ENCODE results near the gene TMEM54. TPM values are rescaled to one million over a fixed set of nuclear protein-coding genes. Genes with fewer than 3 reads are reported as not detected.

The TMEM54 gene
- total RNA-seq, 4 donors from 2014 or later: 228 to 892 (median 538) TPM

- no peaks in the 10 kb centered on the region for H3K9me3 ChIP-seq
- H3K36me3 ChIP-seq: peaks cover 0 to 36% (median 0%) of the 10 kb centered on the region in 3 donors
- no peaks in the 10 kb centered on the region for H3K27me3 ChIP-seq
- no peak for DNase-seq
- H3K27ac ChIP-seq: no peak overlapping the region
- H3K4me1 ChIP-seq: no peaks in the 10 kb centered on the region
- TF ChIP-seq POLR2A (IDR thresholded peaks at IDR 0.05): no peak
- no peak for TF ChIP-seq CTCF (IDR thresholded peaks at IDR 0.05)
- no peak overlapping the region for H3K4me3 ChIP-seq
These were observed 43.1 kb downstream of the TMEM54 start for GRCh38 chr1:32858136-32858535.

- H3K4me1 ChIP-seq: no peaks in the 10 kb centered on the region
- H3K36me3 ChIP-seq: peaks cover 0 to 38% (median 0%) of the 10 kb centered on the region in 3 donors
- H3K4me3 ChIP-seq: no peak overlapping the region
- no peaks in the 10 kb centered on the region for H3K9me3 ChIP-seq
- DNase-seq: no peak
- TF ChIP-seq POLR2A (IDR thresholded peaks at IDR 0.05) (no peak), CTCF (IDR thresholded peaks at IDR 0.05) (no peak)
- no peak overlapping the region for H3K27ac ChIP-seq
- no peaks in the 10 kb centered on the region for H3K27me3 ChIP-seq
These were observed 45.1 kb downstream of the TMEM54 start for GRCh38 chr1:32855861-32856617.

- no peak overlapping the region for H3K4me3 ChIP-seq
- no peak for TF ChIP-seq CTCF (IDR thresholded peaks at IDR 0.05)
- H3K9me3 ChIP-seq: no peaks in the 10 kb centered on the region
- H3K4me1 ChIP-seq: no peaks in the 10 kb centered on the region
- no peaks in the 10 kb centered on the region for H3K27me3 ChIP-seq
- H3K27ac ChIP-seq: no peak overlapping the region
- DNase-seq: no peak
- H3K36me3 ChIP-seq: peaks cover 0 to 30% (median 0%) of the 10 kb centered on the region in 3 donors
These were observed 52.7 kb downstream of the TMEM54 start for GRCh38 chr1:32848354-32849063.

Other genes with a start within 250 kb of the TMEM54 start
- gene SYNC, start 198.6 kb downstream of the TMEM54 start, total RNA-seq: 10 to 100 TPM in 1 of 4 donors, 1 to 10 TPM in 3; 8.3 to 19.8 (median 9.2) TPM
- 10 to 100 TPM; 29.6 to 93.3 (median 50.4) TPM for gene YARS1, start 84.0 kb downstream of the TMEM54 start, total RNA-seq
- gene S100PBP, start 83.7 kb downstream of the TMEM54 start, total RNA-seq: 100 to 1,000 TPM in 1 of 4 donors, 10 to 100 TPM in 3; 44.3 to 178 (median 58.1) TPM
- 1 to 10 TPM in 1 of 4 donors, not detected in 3; 1.8 TPM for gene FNDC5, start 30.5 kb downstream of the TMEM54 start, total RNA-seq
- under 1 TPM in 1 of 4 donors, not detected in 3; 0.53 TPM for gene HPCA, start 14.9 kb downstream of the TMEM54 start, total RNA-seq
- gene RNF19B, start 63.4 kb upstream of the TMEM54 start, total RNA-seq: 10 to 100 TPM; 28.1 to 62.1 (median 54.6) TPM
- gene AK2, start 135.5 kb upstream of the TMEM54 start, total RNA-seq: 100 to 1,000 TPM; 273 to 366 (median 293) TPM
- gene AZIN2, start 179.8 kb upstream of the TMEM54 start, total RNA-seq: 10 to 100 TPM in 1 of 4 donors, 1 to 10 TPM in 2, under 1 TPM in 1; 0.95 to 26.4 (median 2.2) TPM